ENCODE measurements around the gene MAGEB6.
"Not testable (repeated sequence)": the region's sequence is repeated elsewhere in the genome, so short reads cannot be mapped to it uniquely, and the experiment has no call there.

- TF ChIP-seq EP300 (IDR thresholded peaks at IDR 0.05); CTCF (IDR thresholded peaks at IDR 0.05); POLR2A (IDR thresholded peaks at IDR 0.05; ENCODE audit: low read depth); POLR2AphosphoS5 (IDR thresholded peaks at IDR 0.05): not testable (repeated sequence)
Observed at GRCh38 chrX:26204717-26205116, 12.5 kb downstream of the MAGEB6 start.

Data from esophagus muscularis mucosa (tissue), 4 donors.